HepG2 (cell line): ENCODE data around the gene ZNF747. TPM values are rescaled to one million over a fixed set of nuclear protein-coding genes. Genes with fewer than 3 reads are reported as not detected.

Source experiments
- AFF4 ChIP-seq: sonication (generic); formaldehyde crosslinking; IDR thresholded peaks from 2 replicates; pipeline ENCODE4 v1.4.0; 2020; ENCODE audit warnings: missing genetic modification reagents
- ARID4A ChIP-seq: sonication (generic); formaldehyde crosslinking; IDR thresholded peaks from 2 replicates; pipeline ENCODE4 v1.5.0; 2020; ENCODE audit warnings: mild to moderate bottlenecking, missing genetic modification reagents, borderline replicate concordance
- CREB3 ChIP-seq: sonication (generic); formaldehyde crosslinking; IDR thresholded peaks from 2 replicates; pipeline ENCODE4 v1.5.0; 2020; ENCODE audit warnings: missing genetic modification reagents
- FOXO4 ChIP-seq: sonication (generic); formaldehyde crosslinking; conservative IDR thresholded peaks from 2 replicates; pipeline ENCODE4 v1.8.1; 2023; ENCODE audit warnings: missing genetic modification reagents
- HMG20B ChIP-seq: conservative IDR thresholded peaks from 2 replicates; pipeline ENCODE4 v1.6.1; 2016; ENCODE audit warnings: missing genetic modification reagents, missing compliant biosample characterization
- HNRNPLL ChIP-seq: fragments of 200-400 bp; formaldehyde crosslinking; IDR thresholded peaks from 2 replicates; pipeline ENCODE4 v1.6.1; 2017; ENCODE audit warnings: mild to moderate bottlenecking, low read depth, low read length; ENCODE audit not compliant: poor library complexity, severe bottlenecking
- ISL2 ChIP-seq: sonication (generic); formaldehyde crosslinking; IDR thresholded peaks from 2 replicates; pipeline ENCODE4 v1.5.0; 2020; ENCODE audit warnings: missing genetic modification reagents
- JUN ChIP-seq: sonication (generic); formaldehyde crosslinking; IDR thresholded peaks from 2 replicates; pipeline ENCODE4 v1.4.0; 2020; ENCODE audit warnings: mild to moderate bottlenecking, missing genetic modification reagents
- NAIF1 ChIP-seq: sonication (generic); formaldehyde crosslinking; IDR thresholded peaks from 2 replicates; pipeline ENCODE4 v1.5.0; 2020; ENCODE audit warnings: mild to moderate bottlenecking, missing genetic modification reagents, borderline replicate concordance
- RARA ChIP-seq: IDR thresholded peaks from 2 replicates; pipeline ENCODE4 v1.6.1; 2016; ENCODE audit warnings: missing genetic modification reagents, missing compliant biosample characterization
- RXRA ChIP-seq: sonication (generic); formaldehyde crosslinking; IDR thresholded peaks from 2 replicates; pipeline ENCODE4 v1.5.1; 2020; ENCODE audit warnings: missing genetic modification reagents
- ZBTB42 ChIP-seq: sonication (generic); formaldehyde crosslinking; IDR thresholded peaks from 2 replicates; pipeline ENCODE4 v1.5.0; 2020; ENCODE audit warnings: mild to moderate bottlenecking, missing genetic modification reagents
- ZNF124 ChIP-seq: sonication (generic); formaldehyde crosslinking; IDR thresholded peaks from 2 replicates; pipeline ENCODE4 v1.4.0; 2020; ENCODE audit warnings: missing genetic modification reagents
- ZNF337 ChIP-seq: sonication (generic); formaldehyde crosslinking; IDR thresholded peaks from 2 replicates; pipeline ENCODE4 v1.5.1; 2020; ENCODE audit warnings: missing genetic modification reagents, low read depth, mild to moderate bottlenecking, borderline replicate concordance
- ZNF383 ChIP-seq: sonication (generic); formaldehyde crosslinking; IDR thresholded peaks from 2 replicates; pipeline ENCODE4 v1.4.0; 2020; ENCODE audit warnings: missing genetic modification reagents, mild to moderate bottlenecking, borderline replicate concordance
- ZNF543 ChIP-seq: sonication (generic); formaldehyde crosslinking; IDR thresholded peaks from 2 replicates; pipeline ENCODE4 v1.4.0; 2020; ENCODE audit warnings: mild to moderate bottlenecking, missing genetic modification reagents
- ZNF589 ChIP-seq: sonication (generic); formaldehyde crosslinking; conservative IDR thresholded peaks from 2 replicates; pipeline ENCODE4 v1.8.0; 2022; ENCODE audit warnings: mild to moderate bottlenecking, moderate library complexity, missing genetic modification reagents
- ZNF672 ChIP-seq: sonication (generic); formaldehyde crosslinking; IDR thresholded peaks from 2 replicates; pipeline ENCODE4 v1.8.1; 2022; ENCODE audit warnings: missing genetic modification reagents
- ZNF678 ChIP-seq: sonication (generic); formaldehyde crosslinking; IDR thresholded peaks from 2 replicates; pipeline ENCODE4 v1.4.0; 2020; ENCODE audit warnings: mild to moderate bottlenecking, missing genetic modification reagents
- polyA plus RNA-seq, 8 experiments: library from polyadenylated mRNA; depleted of rRNA in 3 of 8; stranded (reverse) in 7 of 8; unstranded in 1 of 8; fragments of >200 nt; fragmentation: Illumina TruSeq in 4 of 8; extraction: Trizol in 4 of 8; gene quantifications; 2 replicates each; pipeline versions ENCODE4 v1.2.1 to v1.2.3, GENCODE V29; 2011 to 2016; ENCODE audit warnings: low read depth in 4 of 8, missing spikeins in 1 of 8, mixed read lengths in 1 of 8; ENCODE audit not compliant: insufficient read depth in 1 of 8
- total RNA-seq, 5 experiments: library from RNA; depleted of rRNA; stranded (reverse); fragments of >200 nt; fragmentation: Illumina TruSeq; extraction: Trizol; gene quantifications; 2 replicates each; pipeline ENCODE4 v1.2.3, GENCODE V29; 2016; ENCODE audit warnings: low read depth in 1 of 5

Gene ZNF747
- total and polyA plus RNA-seq, 2 of the 13 experiments (the other 11 are each of a cell fraction or from before 2014, with no cell fraction given) = 7.2 to 10.2 TPM

GRCh38 chr16:30488764-30489605 is 45.7 kb downstream of the ZNF747 start (continued):
- TF ChIP-seq ZNF678 (no peak), HMG20B (peak; percentile 85; the same call in 1 of the 2 replicates), ZNF337 (CRISPR knock-in tag) (0 out of 2 replicates have a peak, but pooled peaks have one; percentile 52), HNRNPLL (no peak), RXRA (CRISPR knock-in tag) (peak; percentile 50; the same call in 1 of the 2 replicates), ZNF124 (CRISPR knock-in tag) (0 out of 2 replicates have a peak, but pooled peaks have one; percentile 47), ZNF543 (no peak), ZNF589 (no peak), ZBTB42 (no peak), CREB3 (CRISPR knock-in tag) (peak; percentile 31; the same call in 1 of the 2 replicates), AFF4 (CRISPR knock-in tag) (no peak), RARA (CRISPR knock-in tag) (peak; percentile 71), JUN (CRISPR knock-in tag) (no peak), NAIF1 (CRISPR knock-in tag) (peak; percentile 83; the same call in 1 of the 2 replicates), ZNF383 (CRISPR knock-in tag) (no peak), ZNF672 (CRISPR knock-in tag) (no peak), ISL2 (CRISPR knock-in tag) (peak; percentile 67; the same call in 1 of the 2 replicates), FOXO4 (CRISPR knock-in tag) (no peak), ARID4A (peak; percentile 66; the same call in 1 of the 2 replicates)
